Endothelial cell of umbilical vein (primary cell): ENCODE measurements around the gene CXCL13. TPM values are rescaled to one million over a fixed set of nuclear protein-coding genes. Genes with fewer than 3 reads are reported as not detected.

Experiments
- BruUV-seq: library from RNA; stranded (reverse); fragments of 400-500 nt; replicated peaks from 2 replicates; lab custom pipeline; 2021; lab: Mats Ljungman, UMichigan
- CTCF ChIA-PET: fragments of 300-600, 350-600 bp; sonication (Branson Sonifier 250); formaldehyde crosslinking; loops from one replicate; lab custom pipeline; 2021; ENCODE audit warnings: antibody characterized with exemption, inconsistent platforms; lab: Charles Lee
- POLR2A ChIA-PET: fragments of 300-600, 350-600 bp; sonication (Branson Sonifier 250); formaldehyde crosslinking; loops from one replicate; lab custom pipeline; 2021; ENCODE audit warnings: antibody characterized with exemption, inconsistent platforms; lab: Charles Lee
- DNase-seq: peaks from one replicate; pipeline ENCODE4 v3.0.0-alpha.2; 2011; ENCODE audit warnings: low read depth, low spot score
- FAIRE-seq: peaks from 2 replicates; lab custom pipeline; 2011; peaks lifted over from hg19 to GRCh38; lab: Jason Lieb, UNC
- H2AFZ ChIP-seq: 2 replicates; pipeline ENCODE4 v1.6.0; 2012; ENCODE audit warnings: low read depth, low read length, control low read depth, inconsistent platforms
- H3K27ac ChIP-seq: 2 replicates; pipeline ENCODE4 v1.5.1; 2011; ENCODE audit warnings: low read depth, mild to moderate bottlenecking, control low read depth, low read length, moderate library complexity; ENCODE audit not compliant: insufficient read depth
- H3K27me3 ChIP-seq, 2 experiments: 2 replicates each; pipeline versions ENCODE4 v1.6.0 to v1.6.1; 2011; ENCODE audit warnings: low read length in 2 of 2, mixed read lengths in 1 of 2; ENCODE audit not compliant: control insufficient read depth in 2 of 2, insufficient read depth in 2 of 2
- H3K36me3 ChIP-seq, 2 experiments: 2 replicates in 1 of 2; 3 replicates in 1 of 2; pipeline ENCODE4 v1.5.1; 2011; ENCODE audit warnings: low read length in 2 of 2, mild to moderate bottlenecking in 1 of 2, moderate library complexity in 1 of 2; ENCODE audit not compliant: control insufficient read depth in 2 of 2, insufficient read depth in 2 of 2; ENCODE audit errors: extremely low read depth in 1 of 2
- H3K4me1 ChIP-seq: 3 replicates; pipeline ENCODE4 v1.5.1; 2011; ENCODE audit warnings: mild to moderate bottlenecking, low read length; ENCODE audit not compliant: control insufficient read depth, insufficient read depth; ENCODE audit errors: extremely low read depth
- H3K4me2 ChIP-seq: 2 replicates; pipeline ENCODE4 v1.6.1; 2011; ENCODE audit warnings: low read length, control low read depth, mixed read lengths; ENCODE audit not compliant: insufficient read depth
- H3K4me3 ChIP-seq, 3 experiments: fragments of 200-600 bp in 1 of 3; sonication (generic), shearing (Covaris generic) in 1 of 3; replicated peaks in 1 of 3; 2 replicates each; pipeline ENCODE4 v1.5.1; 2011 to 2016; ENCODE audit warnings: control low read depth in 3 of 3, low read length in 3 of 3, mild to moderate bottlenecking in 2 of 3, inconsistent platforms in 1 of 3, low read depth in 1 of 3, moderate library complexity in 1 of 3; ENCODE audit not compliant: insufficient read depth in 1 of 3
- H3K79me2 ChIP-seq: 2 replicates; pipeline ENCODE4 v1.6.0; 2012; ENCODE audit warnings: low read length, inconsistent platforms; ENCODE audit not compliant: control insufficient read depth, insufficient read depth
- H3K9ac ChIP-seq: replicated peaks from 2 replicates; pipeline ENCODE3; 2011; ENCODE audit warnings: low read length, control low read depth; ENCODE audit not compliant: insufficient read depth; ENCODE audit errors: extremely low read depth
- H3K9me1 ChIP-seq: replicated peaks from 3 replicates; pipeline ENCODE4 v1.6.0; 2011; ENCODE audit warnings: mild to moderate bottlenecking, low read length; ENCODE audit not compliant: control insufficient read depth, insufficient read depth; ENCODE audit errors: extremely low read depth
- H3K9me3 ChIP-seq: replicated peaks from 2 replicates; pipeline ENCODE4 v1.5.1; 2012; ENCODE audit warnings: low read length, inconsistent platforms; ENCODE audit not compliant: control insufficient read depth, insufficient read depth
- H4K20me1 ChIP-seq: replicated peaks from 2 replicates; pipeline ENCODE3; 2011; ENCODE audit warnings: mild to moderate bottlenecking, low read length; ENCODE audit not compliant: control insufficient read depth, insufficient read depth; ENCODE audit errors: extremely low read depth
- EZH2 ChIP-seq: IDR thresholded peaks from 2 replicates; pipeline ENCODE4 v1.6.1; 2012; ENCODE audit warnings: borderline replicate concordance, low read depth, mild to moderate bottlenecking, moderate library complexity, low read length, inconsistent platforms; ENCODE audit not compliant: severe bottlenecking
- FOS ChIP-seq: IDR thresholded peaks from 2 replicates; pipeline ENCODE4 v1.6.1; 2011; ENCODE audit warnings: mild to moderate bottlenecking, low read length, moderate library complexity, borderline replicate concordance; ENCODE audit not compliant: insufficient read depth
- GATA2 ChIP-seq: IDR thresholded peaks from 2 replicates; pipeline ENCODE4 v1.7.0; 2011; ENCODE audit warnings: low read depth, mild to moderate bottlenecking, moderate library complexity, mixed read lengths, low read length; ENCODE audit not compliant: insufficient read length, insufficient read depth
- JUN ChIP-seq: IDR thresholded peaks from 2 replicates; pipeline ENCODE4 v1.6.1; 2011; ENCODE audit warnings: borderline replicate concordance, low read depth; ENCODE audit not compliant: insufficient read length, insufficient read depth
- MYC ChIP-seq: IDR thresholded peaks from one replicate; pipeline ENCODE4 v1.6.1; 2011; ENCODE audit warnings: mild to moderate bottlenecking, low read depth, low read length
- POLR2A ChIP-seq: IDR thresholded peaks from 2 replicates; pipeline ENCODE4 v1.6.1; 2012; ENCODE audit warnings: low read depth, mild to moderate bottlenecking, control low read depth, low read length
- POLR2AphosphoS5 ChIP-seq: IDR thresholded peaks from 2 replicates; pipeline ENCODE4 v1.6.1; 2012; ENCODE audit warnings: low read depth, mild to moderate bottlenecking, control low read depth, low read length, moderate library complexity; ENCODE audit not compliant: insufficient read depth
- dilution Hi-C: fragments of 300-500 bp; cut with MboI; formaldehyde crosslinking; loops from one replicate; pipeline ENCODE4 v1.15.0; 2019; ENCODE audit warnings: low sequenced_read_pairs; ENCODE audit not compliant: extremely low pct_ligation_motif_present
- intact Hi-C: fragments of 100-400 bp; cut with micrococcal nuclease; formaldehyde crosslinking; loops from one replicate; pipeline ENCODE4 v1.10.0; 2022
- polyA plus RNA-seq, 4 experiments: library from polyadenylated mRNA; depleted of rRNA in 3 of 4; stranded (reverse) in 3 of 4; unstranded in 1 of 4; fragments of >200 nt; gene quantifications; 2 replicates each; pipeline versions ENCODE4 v1.2.1 to v1.2.3, GENCODE V29; 2011 to 2012; ENCODE audit warnings: missing spikeins in 1 of 4
- total RNA-seq: library from RNA; stranded (reverse); gene quantifications from 2 replicates; pipeline ENCODE4 v1.2.3, GENCODE V29; 2021
- TF ChIP-seq, protein P1 (sequence below), 2 donors: IDR thresholded peaks; 1 replicate in 1 of 2; 2 replicates in 1 of 2; pipeline ENCODE4 v1.5.1; 2011; ENCODE audit warnings: low read length in 2 of 2, mild to moderate bottlenecking in 2 of 2, moderate library complexity in 2 of 2, control low read depth in 1 of 2, inconsistent platforms in 1 of 2, low read depth in 1 of 2; ENCODE audit not compliant: insufficient read depth in 1 of 2; ENCODE audit errors: extremely low read depth in 1 of 2
- TF ChIP-seq, protein P2 (sequence below): IDR thresholded peaks from 2 replicates; pipeline ENCODE4 v1.6.1; 2011; ENCODE audit not compliant: insufficient read depth, insufficient read length

Gene CXCL13
- total and polyA plus RNA-seq, 2 donors (not counting 3 experiments of a cell fraction or from before 2014, with no cell fraction given): not detected

DNA sequence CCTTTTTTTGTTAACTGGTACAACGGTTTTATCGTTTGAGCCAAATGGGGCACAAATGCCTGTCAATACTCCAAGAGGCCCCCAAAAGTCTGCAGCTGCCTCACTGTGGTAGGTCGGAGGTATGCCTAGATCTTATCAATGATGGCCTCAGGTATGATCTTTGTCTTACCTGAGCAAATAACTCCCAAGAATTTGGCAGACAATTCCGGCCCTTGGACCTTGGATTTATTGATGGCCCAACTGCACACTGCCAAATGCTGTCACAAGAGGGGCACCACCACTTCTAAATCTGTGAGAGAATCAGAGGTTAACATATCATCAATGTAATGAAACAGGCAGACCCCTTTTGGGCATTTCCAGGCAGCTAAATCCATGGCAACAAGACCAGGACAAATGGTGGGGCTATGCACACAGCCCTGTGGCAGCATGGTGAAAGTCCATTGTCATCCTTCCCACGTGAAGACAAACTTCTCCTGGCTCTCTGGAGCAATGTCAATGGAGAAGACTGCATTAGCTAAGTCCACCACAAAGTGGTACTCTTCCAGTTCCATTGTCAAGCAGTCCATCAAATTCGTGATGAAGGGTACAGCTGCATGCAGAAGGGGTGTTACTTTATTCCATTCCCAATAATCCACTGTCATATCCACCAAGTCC is 28.6 kb downstream of the CXCL13 start:
- FAIRE-seq: no peak
- TF ChIP-seq POLR2AphosphoS5 (no peak), POLR2A (no peak), JUN (no peak), GATA2 (no peak), FOS (no peak), MYC (no peak), EZH2 (no peak)
- TF ChIP-seq, protein P1, sequence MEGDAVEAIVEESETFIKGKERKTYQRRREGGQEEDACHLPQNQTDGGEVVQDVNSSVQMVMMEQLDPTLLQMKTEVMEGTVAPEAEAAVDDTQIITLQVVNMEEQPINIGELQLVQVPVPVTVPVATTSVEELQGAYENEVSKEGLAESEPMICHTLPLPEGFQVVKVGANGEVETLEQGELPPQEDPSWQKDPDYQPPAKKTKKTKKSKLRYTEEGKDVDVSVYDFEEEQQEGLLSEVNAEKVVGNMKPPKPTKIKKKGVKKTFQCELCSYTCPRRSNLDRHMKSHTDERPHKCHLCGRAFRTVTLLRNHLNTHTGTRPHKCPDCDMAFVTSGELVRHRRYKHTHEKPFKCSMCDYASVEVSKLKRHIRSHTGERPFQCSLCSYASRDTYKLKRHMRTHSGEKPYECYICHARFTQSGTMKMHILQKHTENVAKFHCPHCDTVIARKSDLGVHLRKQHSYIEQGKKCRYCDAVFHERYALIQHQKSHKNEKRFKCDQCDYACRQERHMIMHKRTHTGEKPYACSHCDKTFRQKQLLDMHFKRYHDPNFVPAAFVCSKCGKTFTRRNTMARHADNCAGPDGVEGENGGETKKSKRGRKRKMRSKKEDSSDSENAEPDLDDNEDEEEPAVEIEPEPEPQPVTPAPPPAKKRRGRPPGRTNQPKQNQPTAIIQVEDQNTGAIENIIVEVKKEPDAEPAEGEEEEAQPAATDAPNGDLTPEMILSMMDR (IDR thresholded peaks at IDR 0.05; ENCODE audit: extremely low read depth in 1 of 2, insufficient read depth in 1 of 2, low read depth in 1 of 2, low read length in 2 of 2): no peak
- TF ChIP-seq, protein P2, sequence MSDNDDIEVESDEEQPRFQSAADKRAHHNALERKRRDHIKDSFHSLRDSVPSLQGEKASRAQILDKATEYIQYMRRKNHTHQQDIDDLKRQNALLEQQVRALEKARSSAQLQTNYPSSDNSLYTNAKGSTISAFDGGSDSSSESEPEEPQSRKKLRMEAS: no peak
- Histone ChIP-seq H3K27ac (no peak overlapping the region), H3K9ac (no peak overlapping the region), H3K4me2 (no peak overlapping the region), H3K36me3 (no peaks in the 10 kb centered on the region), H4K20me1 (no peaks in the 10 kb centered on the region), H3K9me3 (no peaks in the 10 kb centered on the region), H3K27me3 (no peaks in the 10 kb centered on the region), H2AFZ (no peak overlapping the region), H3K9me1 (no peaks in the 10 kb centered on the region), H3K79me2 (no peaks in the 10 kb centered on the region), H3K4me1 (peaks cover 10% of the 10 kb centered on the region), H3K4me3 (no peak overlapping the region)
- intact Hi-C loops: loop anchor here (10.0 kb wide), 1 partner anchor 181 kb away; the partner anchor contains the start of gene CNOT6L
- POLR2A ChIA-PET: no interaction called here
- dilution Hi-C loops: no loop called here
- no peak for DNase-seq
- BruUV-seq: no TSS peak
- CTCF ChIA-PET: no interaction called here
